DOHH2 (cell line): ENCODE measurements around the gene EEPD1.

ENCODE experiments used
- EZH2phosphoT487 ChIP-seq: fragments of 200-600 bp; sonication (generic); IDR thresholded peaks from 2 replicates; pipeline ENCODE4 v1.6.1; 2017; ENCODE audit warnings: borderline replicate concordance, mild to moderate bottlenecking, antibody characterized with exemption, low read length, moderate library complexity, mixed read lengths
- TF ChIP-seq, protein P1 (sequence below): fragments of 200-600 bp; sonication (generic); IDR thresholded peaks from one replicate; pipeline ENCODE4 v1.5.1; 2014; ENCODE audit warnings: antibody characterized with exemption, mild to moderate bottlenecking, low read depth, low read length; ENCODE audit not compliant: poor library complexity, severe bottlenecking

- TF ChIP-seq, protein P1, sequence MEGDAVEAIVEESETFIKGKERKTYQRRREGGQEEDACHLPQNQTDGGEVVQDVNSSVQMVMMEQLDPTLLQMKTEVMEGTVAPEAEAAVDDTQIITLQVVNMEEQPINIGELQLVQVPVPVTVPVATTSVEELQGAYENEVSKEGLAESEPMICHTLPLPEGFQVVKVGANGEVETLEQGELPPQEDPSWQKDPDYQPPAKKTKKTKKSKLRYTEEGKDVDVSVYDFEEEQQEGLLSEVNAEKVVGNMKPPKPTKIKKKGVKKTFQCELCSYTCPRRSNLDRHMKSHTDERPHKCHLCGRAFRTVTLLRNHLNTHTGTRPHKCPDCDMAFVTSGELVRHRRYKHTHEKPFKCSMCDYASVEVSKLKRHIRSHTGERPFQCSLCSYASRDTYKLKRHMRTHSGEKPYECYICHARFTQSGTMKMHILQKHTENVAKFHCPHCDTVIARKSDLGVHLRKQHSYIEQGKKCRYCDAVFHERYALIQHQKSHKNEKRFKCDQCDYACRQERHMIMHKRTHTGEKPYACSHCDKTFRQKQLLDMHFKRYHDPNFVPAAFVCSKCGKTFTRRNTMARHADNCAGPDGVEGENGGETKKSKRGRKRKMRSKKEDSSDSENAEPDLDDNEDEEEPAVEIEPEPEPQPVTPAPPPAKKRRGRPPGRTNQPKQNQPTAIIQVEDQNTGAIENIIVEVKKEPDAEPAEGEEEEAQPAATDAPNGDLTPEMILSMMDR = no peak
- TF ChIP-seq EZH2phosphoT487 = no peak
These were observed 36.5 kb upstream of the EEPD1 start for GRCh38 chr7:36116347-36117202.
